ENCODE results near the gene TMCC2. TPM values are rescaled to one million over a fixed set of nuclear protein-coding genes. Genes with fewer than 3 reads are reported as not detected.

TMCC2 gene
- total and polyA plus RNA-seq, 11 donors, result 0.97 to 5.1 (median 2.0) TPM

DNA sequence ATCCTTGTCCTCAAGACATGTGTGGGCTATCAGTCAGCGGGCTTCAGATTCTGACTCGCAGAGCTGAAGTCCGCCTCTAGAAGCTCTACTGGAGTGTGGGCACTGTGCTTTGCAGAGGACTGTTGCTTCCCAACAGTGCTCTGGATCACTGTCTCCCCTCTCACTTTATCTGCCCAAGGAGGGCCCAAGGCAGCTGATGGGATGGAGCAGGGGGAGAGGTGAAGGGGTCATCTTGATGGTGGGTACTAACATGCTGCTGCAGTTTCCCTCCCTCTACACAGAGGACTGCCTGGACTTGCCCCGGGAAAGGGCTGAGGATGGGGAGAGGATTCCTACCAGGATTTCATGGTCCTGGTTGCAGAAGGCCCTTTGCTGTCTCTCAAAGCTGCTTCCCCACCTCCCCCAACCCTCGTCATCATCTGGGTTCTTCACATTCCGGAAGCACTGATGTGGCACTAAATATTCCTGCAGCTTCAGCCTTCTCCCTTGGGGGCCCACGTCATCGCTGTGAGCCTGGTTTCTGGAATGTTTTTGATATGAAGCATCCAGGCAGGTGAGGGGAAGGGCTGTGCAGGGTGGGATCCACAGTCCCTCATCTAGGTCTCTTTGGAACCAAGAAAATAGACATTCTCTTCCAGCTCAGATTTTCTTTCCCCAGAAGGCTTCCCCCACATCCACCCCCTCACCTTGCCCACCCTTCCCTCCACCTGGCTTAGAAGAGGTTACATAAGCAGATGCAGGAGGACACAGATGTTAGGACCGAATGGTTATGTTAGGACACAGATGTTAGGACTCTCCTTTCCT lies 70.6 kb downstream of the TMCC2 start:
- Histone ChIP-seq H3K4me3 (no peak overlapping the region), H3K9me3 (no peaks in the 10 kb centered on the region), H3K36me3 (peaks cover 0 to 8% (median under 1%) of the 10 kb centered on the region in 9 donors), H3K27ac (no peak overlapping the region), H3K4me1 (peaks cover 0 to 25% (median 16%) of the 10 kb centered on the region in 12 donors), H3K27me3 (no peaks in the 10 kb centered on the region)
- no peak for ATAC-seq
- TF ChIP-seq POLR2A (IDR thresholded peaks at IDR 0.05), result no peak
- TF ChIP-seq, protein P1, sequence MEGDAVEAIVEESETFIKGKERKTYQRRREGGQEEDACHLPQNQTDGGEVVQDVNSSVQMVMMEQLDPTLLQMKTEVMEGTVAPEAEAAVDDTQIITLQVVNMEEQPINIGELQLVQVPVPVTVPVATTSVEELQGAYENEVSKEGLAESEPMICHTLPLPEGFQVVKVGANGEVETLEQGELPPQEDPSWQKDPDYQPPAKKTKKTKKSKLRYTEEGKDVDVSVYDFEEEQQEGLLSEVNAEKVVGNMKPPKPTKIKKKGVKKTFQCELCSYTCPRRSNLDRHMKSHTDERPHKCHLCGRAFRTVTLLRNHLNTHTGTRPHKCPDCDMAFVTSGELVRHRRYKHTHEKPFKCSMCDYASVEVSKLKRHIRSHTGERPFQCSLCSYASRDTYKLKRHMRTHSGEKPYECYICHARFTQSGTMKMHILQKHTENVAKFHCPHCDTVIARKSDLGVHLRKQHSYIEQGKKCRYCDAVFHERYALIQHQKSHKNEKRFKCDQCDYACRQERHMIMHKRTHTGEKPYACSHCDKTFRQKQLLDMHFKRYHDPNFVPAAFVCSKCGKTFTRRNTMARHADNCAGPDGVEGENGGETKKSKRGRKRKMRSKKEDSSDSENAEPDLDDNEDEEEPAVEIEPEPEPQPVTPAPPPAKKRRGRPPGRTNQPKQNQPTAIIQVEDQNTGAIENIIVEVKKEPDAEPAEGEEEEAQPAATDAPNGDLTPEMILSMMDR (IDR thresholded peaks at IDR 0.05), result no peak
- no peak for DNase-seq
- intact Hi-C loops (cut with DNase I), result no loop called here
- 61 to 68% (median 65%) methylated on average over 9 of the region's 9 CpGs for WGBS, 4 donors

DNA sequence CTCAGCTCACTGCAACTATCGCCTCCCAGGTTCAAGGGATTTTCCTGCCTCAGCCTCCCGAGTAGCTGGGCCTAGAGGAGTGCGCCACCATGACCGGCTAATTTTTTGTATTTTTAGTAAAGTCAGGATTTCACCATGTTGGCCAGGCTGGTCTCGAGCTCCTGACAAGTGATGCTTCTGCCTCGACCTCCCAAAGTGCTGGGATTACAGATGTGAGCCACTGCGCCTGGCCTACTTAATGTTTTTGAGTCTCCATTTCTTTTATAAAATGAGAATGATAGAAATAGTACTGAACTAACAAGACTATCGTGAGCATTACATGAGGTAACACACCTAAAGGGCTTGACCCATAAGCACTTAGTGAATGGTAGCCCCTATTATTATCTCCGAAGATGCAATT lies 72.4 kb downstream of the TMCC2 start:
- Histone ChIP-seq H3K4me1 (peaks cover 0 to 8% (median under 1%) of the 10 kb centered on the region in 12 donors), H3K27ac (no peak overlapping the region), H3K4me3 (no peak overlapping the region), H3K9me3 (no peaks in the 10 kb centered on the region), H3K36me3 (peaks cover 0 to 25% (median 16%) of the 10 kb centered on the region in 9 donors), H3K27me3 (no peaks in the 10 kb centered on the region)
- TF ChIP-seq, protein P1 (IDR thresholded peaks at IDR 0.05), result no peak
- no peak for TF ChIP-seq POLR2A (IDR thresholded peaks at IDR 0.05)
- ATAC-seq, result no peak
- 87 to 95% (median 92%) methylated on average over 9 of the region's 9 CpGs for WGBS, 4 donors
- intact Hi-C loops (cut with DNase I), result no loop called here
- no peak for DNase-seq

DNA sequence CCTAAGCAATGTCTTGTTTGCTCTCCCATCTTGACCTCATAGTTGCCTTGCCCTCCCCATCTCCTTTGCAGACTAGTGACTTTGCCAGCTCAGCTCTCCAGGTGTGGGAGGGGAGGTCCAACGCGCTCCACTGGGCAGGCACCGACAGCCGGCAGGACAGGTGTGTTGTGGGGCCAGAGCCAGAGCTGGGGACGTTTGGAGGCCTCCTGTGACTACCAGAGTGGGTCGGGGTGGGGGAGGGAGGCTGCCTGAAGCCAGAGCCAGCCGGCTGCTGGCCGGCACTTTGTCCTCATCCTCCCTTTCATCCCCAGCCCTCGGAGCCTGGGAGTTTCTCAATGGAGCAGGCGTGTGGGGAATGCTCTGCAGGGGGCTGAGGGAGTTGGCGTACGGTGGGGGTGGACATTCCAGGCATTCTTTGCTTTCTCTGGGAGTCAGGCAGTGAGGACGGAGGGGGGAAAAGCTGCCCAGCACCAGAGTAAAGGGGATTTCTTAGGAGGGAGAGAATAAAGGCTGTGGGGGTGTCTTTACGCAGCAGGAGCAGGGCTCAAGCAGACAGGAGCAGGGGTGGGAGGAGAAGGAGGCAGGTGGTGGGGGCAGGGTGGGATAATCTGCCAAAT lies 73.6 kb downstream of the TMCC2 start:
- no peaks in the 10 kb centered on the region for H3K9me3 ChIP-seq
- no peak overlapping the region for H3K4me3 ChIP-seq
- 32 to 43% (median 36%) methylated on average over 14 of the region's 14 CpGs for WGBS, 4 donors
- H3K36me3 ChIP-seq, result peaks cover 0 to 37% (median 16%) of the 10 kb centered on the region in 9 donors
- peaks cover 0 to 8% (median 0%) of the 10 kb centered on the region in 12 donors for H3K4me1 ChIP-seq
- H3K27ac ChIP-seq, result no peak overlapping the region
- ATAC-seq, result peak; percentile 36 to 59 (median 38)
- intact Hi-C loops (cut with DNase I), result no loop called here
- H3K27me3 ChIP-seq, result no peaks in the 10 kb centered on the region
- TF ChIP-seq POLR2A (IDR thresholded peaks at IDR 0.05), result no peak
- TF ChIP-seq, protein P1 (IDR thresholded peaks at IDR 0.05), result no peak
- peak in 1 of 5 donors; percentile 14 for DNase-seq

DNA sequence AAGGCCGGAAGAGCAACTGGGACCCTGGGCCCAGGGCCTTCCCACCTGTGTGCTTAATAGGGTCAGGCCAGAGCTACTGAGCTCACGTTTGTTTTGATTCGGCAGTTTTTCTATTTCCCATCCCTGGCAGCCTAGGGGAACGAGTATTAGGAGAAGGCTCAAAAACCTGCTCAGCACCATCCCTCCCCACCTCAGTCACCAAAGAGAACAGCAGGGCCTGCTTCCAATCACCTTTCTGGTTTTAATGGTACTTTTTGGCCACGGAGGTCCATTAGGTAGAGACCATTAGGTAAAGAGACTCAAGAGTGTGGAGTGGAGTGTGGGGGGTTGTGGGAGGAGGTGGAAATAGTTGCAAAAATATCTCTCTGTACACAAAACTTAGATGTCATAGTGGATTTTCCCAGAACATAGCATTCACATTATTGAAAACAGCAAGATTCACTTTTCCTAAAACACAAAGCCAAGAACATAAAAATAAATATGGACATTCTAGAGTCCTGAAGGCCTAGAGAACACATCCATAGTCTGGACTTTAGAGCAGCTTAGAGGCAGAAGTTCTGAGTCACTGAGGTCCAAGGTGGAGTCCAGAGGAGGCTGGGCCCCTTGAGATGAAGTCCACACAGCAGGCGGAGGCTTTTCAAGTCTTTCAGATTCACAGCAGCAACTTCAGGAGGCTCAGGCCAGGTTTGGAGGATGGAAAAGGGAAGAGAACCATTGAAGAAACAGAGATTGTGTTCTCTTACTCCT lies 74.3 kb downstream of the TMCC2 start:
- Histone ChIP-seq H3K36me3 (peaks cover 0 to 44% (median 17%) of the 10 kb centered on the region in 9 donors), H3K27me3 (no peaks in the 10 kb centered on the region), H3K4me3 (no peak overlapping the region), H3K9me3 (no peaks in the 10 kb centered on the region), H3K4me1 (peaks cover 0 to 8% (median 0%) of the 10 kb centered on the region in 12 donors), H3K27ac (no peak overlapping the region)
- TF ChIP-seq, protein P1 (IDR thresholded peaks at IDR 0.05), result no peak
- no peak for TF ChIP-seq POLR2A (IDR thresholded peaks at IDR 0.05)
- intact Hi-C loops (cut with DNase I), result no loop called here
- DNase-seq, result no peak
- 79 to 87% (median 87%) methylated on average over 6 of the region's 6 CpGs for WGBS, 4 donors
- ATAC-seq, result no peak

Measured in heart left ventricle (tissue), 16 donors.